Measurements from ENCODE around the gene RMND1. TPM values are rescaled to one million over a fixed set of nuclear protein-coding genes. Genes with fewer than 3 reads are reported as not detected.

RMND1 gene
- total RNA-seq, 1 experiment from 2014 or later = 37.6 TPM

- no peaks in the 10 kb centered on the region for H3K27me3 Mint-ChIP-seq (ENCODE audit: insufficient read depth, unreplicated experiment)
- no peak for DNase-seq (ENCODE audit: unreplicated experiment)
- CTCF ChIA-PET = interaction anchor here (5.2 kb wide), 1 partner anchor 14 kb away, joined by 40 read pairs; no protein-coding TSS in a partner anchor
- peak overlapping the region; percentile 52 for H3K27ac Mint-ChIP-seq (ENCODE audit: low read depth, unreplicated experiment)
- TF ChIP-seq, protein P1, sequence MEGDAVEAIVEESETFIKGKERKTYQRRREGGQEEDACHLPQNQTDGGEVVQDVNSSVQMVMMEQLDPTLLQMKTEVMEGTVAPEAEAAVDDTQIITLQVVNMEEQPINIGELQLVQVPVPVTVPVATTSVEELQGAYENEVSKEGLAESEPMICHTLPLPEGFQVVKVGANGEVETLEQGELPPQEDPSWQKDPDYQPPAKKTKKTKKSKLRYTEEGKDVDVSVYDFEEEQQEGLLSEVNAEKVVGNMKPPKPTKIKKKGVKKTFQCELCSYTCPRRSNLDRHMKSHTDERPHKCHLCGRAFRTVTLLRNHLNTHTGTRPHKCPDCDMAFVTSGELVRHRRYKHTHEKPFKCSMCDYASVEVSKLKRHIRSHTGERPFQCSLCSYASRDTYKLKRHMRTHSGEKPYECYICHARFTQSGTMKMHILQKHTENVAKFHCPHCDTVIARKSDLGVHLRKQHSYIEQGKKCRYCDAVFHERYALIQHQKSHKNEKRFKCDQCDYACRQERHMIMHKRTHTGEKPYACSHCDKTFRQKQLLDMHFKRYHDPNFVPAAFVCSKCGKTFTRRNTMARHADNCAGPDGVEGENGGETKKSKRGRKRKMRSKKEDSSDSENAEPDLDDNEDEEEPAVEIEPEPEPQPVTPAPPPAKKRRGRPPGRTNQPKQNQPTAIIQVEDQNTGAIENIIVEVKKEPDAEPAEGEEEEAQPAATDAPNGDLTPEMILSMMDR (IDR thresholded peaks at IDR 0.05; ENCODE audit: unreplicated experiment) = no peak
- no peaks in the 10 kb centered on the region for H3K9me3 Mint-ChIP-seq (ENCODE audit: unreplicated experiment)
- no TSS peak for BruUV-seq (replicated peaks)
- intact Hi-C loops (cut with micrococcal nuclease) = no loop called here
- POLR2A ChIA-PET = no interaction called here
- H3K36me3 Mint-ChIP-seq (ENCODE audit: insufficient read depth, unreplicated experiment) = peaks cover 94% of the 10 kb centered on the region
- H3K4me1 Mint-ChIP-seq (ENCODE audit: insufficient read depth, unreplicated experiment) = peaks cover 6% of the 10 kb centered on the region
- no peak overlapping the region for H3K4me3 Mint-ChIP-seq (ENCODE audit: unreplicated experiment)
Measured at GRCh38 chr6:151408858-151409257, 43.1 kb downstream of the RMND1 start.

DNA sequence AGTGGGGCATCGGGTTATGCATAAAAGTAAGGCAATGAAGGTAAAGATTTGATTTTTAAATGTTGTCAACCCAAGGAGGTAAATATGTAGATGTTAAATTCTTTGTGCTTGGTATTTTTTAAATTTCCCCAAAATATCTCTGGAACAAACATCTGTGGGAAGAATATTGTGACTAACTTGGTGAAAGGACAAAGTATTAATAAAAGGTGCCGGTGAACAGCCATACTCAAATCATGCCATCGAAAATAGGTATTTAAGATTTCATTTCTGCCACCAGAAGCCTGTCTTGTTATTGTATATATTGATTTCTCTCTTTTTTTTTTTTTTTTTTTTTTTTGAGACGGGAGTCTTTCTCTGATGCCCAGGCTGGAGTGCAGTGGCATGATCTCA lies 48.0 kb downstream of the RMND1 start:
- Mint-ChIP-seq H3K9me3 (ENCODE audit: unreplicated experiment) (no peaks in the 10 kb centered on the region), H3K36me3 (ENCODE audit: insufficient read depth, unreplicated experiment) (peaks cover 81% of the 10 kb centered on the region), H3K4me1 (ENCODE audit: insufficient read depth, unreplicated experiment) (peaks cover 8% of the 10 kb centered on the region), H3K4me3 (ENCODE audit: unreplicated experiment) (no peak overlapping the region), H3K27me3 (ENCODE audit: insufficient read depth, unreplicated experiment) (no peaks in the 10 kb centered on the region), H3K27ac (ENCODE audit: low read depth, unreplicated experiment) (no peak overlapping the region)
- TF ChIP-seq, protein P1 (IDR thresholded peaks at IDR 0.05; ENCODE audit: unreplicated experiment) = no peak
- no TSS peak for BruUV-seq (replicated peaks)
- intact Hi-C loops (cut with micrococcal nuclease) = no loop called here
- ChIA-PET CTCF (interaction anchor here (0.6 to 5.2 kb wide), 2 partner anchors 9 to 870 kb away, joined by 4 to 40 read pairs; no protein-coding TSS in a partner anchor), POLR2A (interaction anchor here (0.8 kb wide), 1 partner anchor 11 kb away, joined by 3 read pairs; no protein-coding TSS in a partner anchor)
- no peak for DNase-seq (ENCODE audit: unreplicated experiment)

DNA sequence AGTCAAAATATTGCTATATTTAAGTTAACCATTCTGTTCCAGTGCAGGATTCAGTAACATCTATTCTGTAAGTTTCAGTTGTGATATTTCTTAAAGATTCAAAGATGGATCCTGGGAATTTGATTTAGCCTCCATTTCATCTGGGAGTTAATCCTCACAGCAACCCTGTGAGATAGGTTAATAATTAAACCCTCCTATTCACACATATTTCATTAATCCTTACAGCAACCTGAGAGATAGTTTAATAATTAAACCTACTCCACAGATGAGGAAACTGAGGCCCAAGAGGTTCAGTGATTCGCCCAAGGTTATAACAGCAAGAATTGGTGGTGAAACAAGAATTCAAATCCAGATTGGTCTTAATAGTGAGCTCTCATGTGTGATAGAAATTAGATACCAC lies 49.7 kb downstream of the RMND1 start:
- Mint-ChIP-seq H3K36me3 (ENCODE audit: insufficient read depth, unreplicated experiment) (peaks cover 71% of the 10 kb centered on the region), H3K4me3 (ENCODE audit: unreplicated experiment) (no peak overlapping the region), H3K27me3 (ENCODE audit: insufficient read depth, unreplicated experiment) (no peaks in the 10 kb centered on the region), H3K27ac (ENCODE audit: low read depth, unreplicated experiment) (no peak overlapping the region), H3K9me3 (ENCODE audit: unreplicated experiment) (no peaks in the 10 kb centered on the region), H3K4me1 (ENCODE audit: insufficient read depth, unreplicated experiment) (peaks cover 8% of the 10 kb centered on the region)
- CTCF ChIA-PET = no interaction called here
- intact Hi-C loops (cut with micrococcal nuclease) = no loop called here
- DNase-seq (ENCODE audit: unreplicated experiment) = no peak
- no TSS peak for BruUV-seq (replicated peaks)
- POLR2A ChIA-PET = interaction anchor here (0.5 to 0.9 kb wide), 3 partner anchors 13 to 928 kb away, joined by 3 read pairs; no protein-coding TSS in a partner anchor
- TF ChIP-seq, protein P1 (IDR thresholded peaks at IDR 0.05; ENCODE audit: unreplicated experiment) = no peak

DNA sequence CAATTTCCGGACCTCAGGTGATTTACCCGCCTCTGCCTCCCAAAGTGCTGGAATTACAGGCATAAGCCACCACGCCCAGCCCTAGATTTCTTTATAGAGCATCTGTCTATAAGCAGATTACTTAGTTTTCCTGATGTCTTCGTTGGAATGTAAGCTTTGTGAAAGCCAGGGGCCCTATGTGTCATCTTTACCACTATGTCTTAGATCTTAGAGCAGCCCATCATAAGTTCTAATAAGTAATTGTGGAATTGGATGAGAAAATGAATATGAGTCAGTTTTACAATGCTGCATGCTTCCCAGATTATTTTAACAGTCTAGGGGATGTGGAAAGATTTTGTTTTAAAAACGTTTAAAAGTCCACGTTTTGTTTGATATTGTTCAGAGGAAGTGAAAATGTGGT lies 51.5 kb downstream of the RMND1 start:
- Mint-ChIP-seq H3K4me3 (ENCODE audit: unreplicated experiment) (no peak overlapping the region), H3K27ac (ENCODE audit: low read depth, unreplicated experiment) (no peak overlapping the region), H3K9me3 (ENCODE audit: unreplicated experiment) (no peaks in the 10 kb centered on the region), H3K4me1 (ENCODE audit: insufficient read depth, unreplicated experiment) (peaks cover 11% of the 10 kb centered on the region), H3K36me3 (ENCODE audit: insufficient read depth, unreplicated experiment) (peaks cover 53% of the 10 kb centered on the region), H3K27me3 (ENCODE audit: insufficient read depth, unreplicated experiment) (no peaks in the 10 kb centered on the region)
- TF ChIP-seq, protein P1 (IDR thresholded peaks at IDR 0.05; ENCODE audit: unreplicated experiment) = no peak
- CTCF ChIA-PET = interaction anchor here (0.6 to 0.7 kb wide), 2 partner anchors 15 to 250 kb away, joined by 5 to 6 read pairs; no protein-coding TSS in a partner anchor
- POLR2A ChIA-PET = interaction anchor here (3.1 kb wide), 1 partner anchor 11 kb away, joined by 16 read pairs; no protein-coding TSS in a partner anchor
- intact Hi-C loops (cut with micrococcal nuclease) = no loop called here
- DNase-seq (ENCODE audit: unreplicated experiment) = no peak
- BruUV-seq (replicated peaks) = no TSS peak
